Measurements from ENCODE around the gene STK31. TPM values are rescaled to one million over a fixed set of nuclear protein-coding genes. Genes with fewer than 3 reads are reported as not detected.

The STK31 gene
- total and polyA plus RNA-seq, 4 donors: 0.03 to 0.59 (median 0.18) TPM

DNA sequence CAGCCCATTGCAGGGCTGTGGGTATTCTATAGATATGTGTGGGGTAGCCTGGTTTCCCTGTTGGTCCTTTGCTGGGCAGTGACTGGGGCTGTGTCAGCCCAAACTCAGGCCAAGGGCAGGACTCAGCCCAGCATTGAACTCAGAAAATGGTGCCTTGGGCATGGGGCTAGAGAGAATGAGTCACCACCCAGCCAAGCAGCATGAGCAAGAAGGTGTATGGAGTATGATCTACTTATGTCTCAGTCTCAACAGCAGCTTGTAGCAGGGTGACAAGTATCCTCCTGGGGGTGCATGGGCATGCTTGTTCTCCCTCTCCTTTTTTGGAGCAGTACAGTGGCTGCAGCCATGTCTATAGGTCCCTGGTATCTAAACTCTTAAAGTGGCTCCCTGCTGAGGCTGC is 32.0 kb downstream of the STK31 start:
- TF ChIP-seq RXRA (IDR thresholded peaks at IDR 0.05): no peak
- TF ChIP-seq GABPA (IDR thresholded peaks at IDR 0.05 in 1 of 2, conservative IDR thresholded peaks at IDR 0.05 in 1 of 2): no peak
- TF ChIP-seq, protein P1, sequence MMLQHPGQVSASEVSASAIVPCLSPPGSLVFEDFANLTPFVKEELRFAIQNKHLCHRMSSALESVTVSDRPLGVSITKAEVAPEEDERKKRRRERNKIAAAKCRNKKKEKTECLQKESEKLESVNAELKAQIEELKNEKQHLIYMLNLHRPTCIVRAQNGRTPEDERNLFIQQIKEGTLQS (IDR thresholded peaks at IDR 0.05): no peak
- no peak for TF ChIP-seq FOXA2 (IDR thresholded peaks at IDR 0.05)
- no peak for TF ChIP-seq MAX (IDR thresholded peaks at IDR 0.05)
- TF ChIP-seq SP1 (IDR thresholded peaks at IDR 0.05): no peak
- TF ChIP-seq, protein P2, sequence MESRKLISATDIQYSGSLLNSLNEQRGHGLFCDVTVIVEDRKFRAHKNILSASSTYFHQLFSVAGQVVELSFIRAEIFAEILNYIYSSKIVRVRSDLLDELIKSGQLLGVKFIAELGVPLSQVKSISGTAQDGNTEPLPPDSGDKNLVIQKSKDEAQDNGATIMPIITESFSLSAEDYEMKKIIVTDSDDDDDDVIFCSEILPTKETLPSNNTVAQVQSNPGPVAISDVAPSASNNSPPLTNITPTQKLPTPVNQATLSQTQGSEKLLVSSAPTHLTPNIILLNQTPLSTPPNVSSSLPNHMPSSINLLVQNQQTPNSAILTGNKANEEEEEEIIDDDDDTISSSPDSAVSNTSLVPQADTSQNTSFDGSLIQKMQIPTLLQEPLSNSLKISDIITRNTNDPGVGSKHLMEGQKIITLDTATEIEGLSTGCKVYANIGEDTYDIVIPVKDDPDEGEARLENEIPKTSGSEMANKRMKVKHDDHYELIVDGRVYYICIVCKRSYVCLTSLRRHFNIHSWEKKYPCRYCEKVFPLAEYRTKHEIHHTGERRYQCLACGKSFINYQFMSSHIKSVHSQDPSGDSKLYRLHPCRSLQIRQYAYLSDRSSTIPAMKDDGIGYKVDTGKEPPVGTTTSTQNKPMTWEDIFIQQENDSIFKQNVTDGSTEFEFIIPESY (IDR thresholded peaks at IDR 0.05): no peak
- TF ChIP-seq HNF4G (IDR thresholded peaks at IDR 0.05): no peak
- TF ChIP-seq, protein P3, sequence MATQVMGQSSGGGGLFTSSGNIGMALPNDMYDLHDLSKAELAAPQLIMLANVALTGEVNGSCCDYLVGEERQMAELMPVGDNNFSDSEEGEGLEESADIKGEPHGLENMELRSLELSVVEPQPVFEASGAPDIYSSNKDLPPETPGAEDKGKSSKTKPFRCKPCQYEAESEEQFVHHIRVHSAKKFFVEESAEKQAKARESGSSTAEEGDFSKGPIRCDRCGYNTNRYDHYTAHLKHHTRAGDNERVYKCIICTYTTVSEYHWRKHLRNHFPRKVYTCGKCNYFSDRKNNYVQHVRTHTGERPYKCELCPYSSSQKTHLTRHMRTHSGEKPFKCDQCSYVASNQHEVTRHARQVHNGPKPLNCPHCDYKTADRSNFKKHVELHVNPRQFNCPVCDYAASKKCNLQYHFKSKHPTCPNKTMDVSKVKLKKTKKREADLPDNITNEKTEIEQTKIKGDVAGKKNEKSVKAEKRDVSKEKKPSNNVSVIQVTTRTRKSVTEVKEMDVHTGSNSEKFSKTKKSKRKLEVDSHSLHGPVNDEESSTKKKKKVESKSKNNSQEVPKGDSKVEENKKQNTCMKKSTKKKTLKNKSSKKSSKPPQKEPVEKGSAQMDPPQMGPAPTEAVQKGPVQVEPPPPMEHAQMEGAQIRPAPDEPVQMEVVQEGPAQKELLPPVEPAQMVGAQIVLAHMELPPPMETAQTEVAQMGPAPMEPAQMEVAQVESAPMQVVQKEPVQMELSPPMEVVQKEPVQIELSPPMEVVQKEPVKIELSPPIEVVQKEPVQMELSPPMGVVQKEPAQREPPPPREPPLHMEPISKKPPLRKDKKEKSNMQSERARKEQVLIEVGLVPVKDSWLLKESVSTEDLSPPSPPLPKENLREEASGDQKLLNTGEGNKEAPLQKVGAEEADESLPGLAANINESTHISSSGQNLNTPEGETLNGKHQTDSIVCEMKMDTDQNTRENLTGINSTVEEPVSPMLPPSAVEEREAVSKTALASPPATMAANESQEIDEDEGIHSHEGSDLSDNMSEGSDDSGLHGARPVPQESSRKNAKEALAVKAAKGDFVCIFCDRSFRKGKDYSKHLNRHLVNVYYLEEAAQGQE (IDR thresholded peaks at IDR 0.05): no peak
- Histone ChIP-seq H3K27me3 (ENCODE audit: control insufficient read depth in 4 of 4, insufficient read depth in 4 of 4, low read length in 3 of 4) (no peaks in the 10 kb centered on the region), H3K36me3 (ENCODE audit: control insufficient read depth in 4 of 4, insufficient read depth in 3 of 4, low read depth in 1 of 4, low read length in 3 of 4) (no peaks in the 10 kb centered on the region), H3K4me1 (ENCODE audit: control insufficient read depth in 4 of 4, insufficient read depth in 4 of 4, low read length in 3 of 4) (no peaks in the 10 kb centered on the region), H3K9ac (ENCODE audit: low read depth in 1 of 2, low read length in 2 of 2) (no peak overlapping the region), H3K4me3 (ENCODE audit: low read depth in 1 of 3, low read length in 3 of 3) (no peak overlapping the region), H3K9me3 (ENCODE audit: control insufficient read depth in 4 of 4, low read length in 3 of 4) (peaks cover 0 to 7% (median 4%) of the 10 kb centered on the region in 4 donors), H3K27ac (ENCODE audit: low read depth in 1 of 2, low read length in 2 of 2) (no peak overlapping the region)
- DNase-seq (ENCODE audit: low spot score): no peak

GRCh38 chr7:23743226-23743625 is 33.2 kb downstream of the STK31 start:
- DNase-seq (ENCODE audit: low spot score): no peak
- H3K4me3 ChIP-seq (ENCODE audit: low read depth in 1 of 3, low read length in 3 of 3): no peak overlapping the region
- peaks cover 0 to 7% (median 4%) of the 10 kb centered on the region in 4 donors for H3K9me3 ChIP-seq (ENCODE audit: control insufficient read depth in 4 of 4, low read length in 3 of 4)
- TF ChIP-seq, protein P2 (IDR thresholded peaks at IDR 0.05): no peak
- TF ChIP-seq FOXA1 (IDR thresholded peaks at IDR 0.05) (no peak), NR2F2 (IDR thresholded peaks at IDR 0.05) (no peak), SP1 (IDR thresholded peaks at IDR 0.05) (no peak), GABPA (IDR thresholded peaks at IDR 0.05 in 1 of 2, conservative IDR thresholded peaks at IDR 0.05 in 1 of 2) (no peak), TAF1 (conservative IDR thresholded peaks at IDR 0.05) (no peak), EGR1 (IDR thresholded peaks at IDR 0.05; ENCODE audit: low read depth in 2 of 2) (no peak), FOXA2 (IDR thresholded peaks at IDR 0.05) (no peak), RAD21 (IDR thresholded peaks at IDR 0.05) (no peak), YY1 (IDR thresholded peaks at IDR 0.05) (no peak), HNF4A (conservative IDR thresholded peaks at IDR 0.05) (no peak), MAX (IDR thresholded peaks at IDR 0.05) (no peak), JUND (IDR thresholded peaks at IDR 0.05) (no peak), RXRA (IDR thresholded peaks at IDR 0.05) (no peak), HNF4G (IDR thresholded peaks at IDR 0.05) (no peak)
- TF ChIP-seq, protein P1 (IDR thresholded peaks at IDR 0.05): no peak
- TF ChIP-seq, protein P3 (IDR thresholded peaks at IDR 0.05): no peak

More at GRCh38 chr7:23743226-23743625, 33.2 kb downstream of the STK31 start:
- Histone ChIP-seq H3K27ac (ENCODE audit: low read depth in 1 of 2, low read length in 2 of 2) (no peak overlapping the region), H3K27me3 (ENCODE audit: control insufficient read depth in 4 of 4, insufficient read depth in 4 of 4, low read length in 3 of 4) (no peaks in the 10 kb centered on the region), H3K36me3 (ENCODE audit: control insufficient read depth in 4 of 4, insufficient read depth in 3 of 4, low read depth in 1 of 4, low read length in 3 of 4) (no peaks in the 10 kb centered on the region), H3K9ac (ENCODE audit: low read depth in 1 of 2, low read length in 2 of 2) (no peak overlapping the region), H3K4me1 (ENCODE audit: control insufficient read depth in 4 of 4, insufficient read depth in 4 of 4, low read length in 3 of 4) (no peaks in the 10 kb centered on the region)
- WGBS: 93% methylated on average over 4 of the region's 4 CpGs
